Mesendoderm (in vitro differentiated cells): ENCODE data around the gene USH2A.

Experiments
- DNase-seq: peaks from one replicate; pipeline ENCODE4 v3.0.0; 2013
- H2AK5ac ChIP-seq: 2 replicates; pipeline ENCODE4 v1.6.1; 2013; ENCODE audit warnings: low read length, inconsistent platforms
- H2BK120ac ChIP-seq: 2 replicates; pipeline ENCODE4 v1.6.1; 2013; ENCODE audit warnings: low read depth, mild to moderate bottlenecking, low read length, moderate library complexity, mixed read lengths
- H2BK15ac ChIP-seq: replicated peaks from 2 replicates; pipeline ENCODE4 v1.6.1; 2013; ENCODE audit warnings: low read depth, mild to moderate bottlenecking, moderate library complexity
- H2BK5ac ChIP-seq: 2 replicates; pipeline ENCODE4 v1.6.1; 2013; ENCODE audit warnings: low read length, inconsistent platforms
- H3K18ac ChIP-seq: 2 replicates; pipeline ENCODE4 v1.6.1; 2013; ENCODE audit warnings: mild to moderate bottlenecking, low read length, mixed read lengths
- H3K23ac ChIP-seq: one replicate; pipeline ENCODE4 v1.6.1; 2013; ENCODE audit warnings: low read length
- H3K27ac ChIP-seq: 2 replicates; pipeline ENCODE4 v1.5.1; 2013; ENCODE audit warnings: low read depth, mild to moderate bottlenecking, inconsistent platforms, low read length, moderate library complexity
- H3K27me3 ChIP-seq: 2 replicates; pipeline ENCODE4 v1.6.1; 2013; ENCODE audit warnings: low read length, control low read depth, mild to moderate bottlenecking, inconsistent platforms; ENCODE audit not compliant: insufficient read depth, poor library complexity
- H3K36me3 ChIP-seq: 2 replicates; pipeline ENCODE4 v1.6.1; 2013; ENCODE audit warnings: low read length, inconsistent platforms; ENCODE audit not compliant: control insufficient read depth, insufficient read depth
- H3K4ac ChIP-seq: one replicate; pipeline ENCODE4 v1.6.1; 2013; ENCODE audit warnings: low read depth, mild to moderate bottlenecking, low read length, moderate library complexity
- H3K4me1 ChIP-seq: 2 replicates; pipeline ENCODE4 v1.6.1; 2013; ENCODE audit warnings: low read depth, low read length, inconsistent platforms; ENCODE audit not compliant: control insufficient read depth
- H3K4me2 ChIP-seq: 2 replicates; pipeline ENCODE4 v1.6.1; 2013; ENCODE audit warnings: low read length
- H3K4me3 ChIP-seq: 2 replicates; pipeline ENCODE4 v1.5.1; 2013; ENCODE audit warnings: mild to moderate bottlenecking, low read length
- H3K56ac ChIP-seq: one replicate; pipeline ENCODE4 v1.6.1; 2013; ENCODE audit warnings: low read length
- H3K79me1 ChIP-seq: 2 replicates; pipeline ENCODE4 v1.6.1; 2013; ENCODE audit warnings: low read length, inconsistent platforms
- H3K79me2 ChIP-seq: 2 replicates; pipeline ENCODE4 v1.6.1; 2013; ENCODE audit warnings: mild to moderate bottlenecking, low read length; ENCODE audit not compliant: control insufficient read depth, insufficient read depth
- H3K9ac ChIP-seq: 2 replicates; pipeline ENCODE4 v1.6.1; 2013; ENCODE audit warnings: low read length, inconsistent platforms
- H4K5ac ChIP-seq: one replicate; pipeline ENCODE4 v1.6.1; 2013; ENCODE audit warnings: low read length
- H4K8ac ChIP-seq: one replicate; pipeline ENCODE4 v1.6.1; 2013; ENCODE audit warnings: low read depth, mild to moderate bottlenecking, control low read depth, low read length, moderate library complexity
- WGBS: extraction: QIAGEN DNeasy Blood & Tissue Kit; methylation state at CpG from one replicate; pipeline ENCODE4 v1.1.7; 2013; ENCODE audit warnings: low lambda C conversion rate, missing lambda C conversion rate; ENCODE audit not compliant: insufficient coverage; ENCODE audit errors: extremely low coverage; 5-methylcytosine and 5-hydroxymethylcytosine counted together

USH2A gene

DNA sequence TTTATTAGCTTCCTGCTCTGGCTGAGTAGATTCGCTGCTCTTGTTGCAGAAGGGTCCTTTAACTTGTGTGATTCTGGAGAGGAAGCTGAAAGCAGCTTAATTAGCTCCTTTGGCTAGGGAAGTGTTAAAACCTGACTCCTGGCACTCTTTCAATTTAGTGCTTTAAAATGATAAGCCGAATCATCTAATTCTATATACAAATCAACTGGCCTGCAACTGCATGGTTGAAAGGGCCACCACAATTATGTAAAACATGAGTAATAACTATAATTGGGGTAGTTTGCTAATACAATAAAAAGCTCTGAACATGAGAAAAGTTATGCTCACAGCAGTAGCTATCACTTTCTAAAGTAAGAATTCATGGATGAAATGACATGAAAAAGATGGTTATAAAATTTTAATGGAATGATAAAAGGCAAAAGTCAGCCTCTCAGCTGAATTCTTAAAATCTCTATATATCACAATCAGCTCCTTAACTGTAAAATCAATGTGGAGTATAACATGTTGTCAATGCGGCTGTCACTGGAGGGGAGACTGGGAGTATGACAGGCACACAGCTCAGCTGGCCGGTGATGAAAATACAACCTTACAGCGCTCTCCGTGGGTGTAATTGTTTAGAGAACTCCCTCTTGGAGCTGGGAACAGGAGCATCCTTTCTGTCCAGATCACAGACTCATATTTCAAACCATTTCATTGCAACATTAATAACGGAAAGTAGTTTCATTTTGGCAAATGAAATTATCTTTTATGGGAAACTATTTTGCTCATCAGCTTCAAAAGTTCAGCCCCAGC lies 531.8 kb downstream of the USH2A start:
- Histone ChIP-seq H3K4me1 (no peaks in the 10 kb centered on the region), H2BK15ac (no peak overlapping the region), H2BK5ac (no peak overlapping the region), H3K23ac (no peak overlapping the region), H3K4ac (no peak overlapping the region), H3K4me3 (no peak overlapping the region), H4K5ac (no peak overlapping the region), H3K79me1 (no peaks in the 10 kb centered on the region), H3K79me2 (no peaks in the 10 kb centered on the region), H3K56ac (no peak overlapping the region), H2AK5ac (no peak overlapping the region), H3K4me2 (no peak overlapping the region), H3K27ac (no peak overlapping the region), H3K9ac (no peak overlapping the region), H3K36me3 (no peaks in the 10 kb centered on the region), H3K27me3 (no peaks in the 10 kb centered on the region), H4K8ac (no peak overlapping the region), H3K18ac (no peak overlapping the region), H2BK120ac (no peak overlapping the region)
- WGBS = no CpG with 5 or more reads among the region's 7 CpGs
- no peak for DNase-seq

- Histone ChIP-seq H3K79me1 (no peaks in the 10 kb centered on the region), H3K4me3 (no peak overlapping the region), H2BK5ac (no peak overlapping the region), H3K27me3 (no peaks in the 10 kb centered on the region), H3K9ac (no peak overlapping the region), H3K23ac (no peak overlapping the region), H2BK15ac (no peak overlapping the region), H3K4me1 (no peaks in the 10 kb centered on the region), H2BK120ac (no peak overlapping the region), H3K4ac (no peak overlapping the region), H3K4me2 (no peak overlapping the region), H3K79me2 (no peaks in the 10 kb centered on the region), H3K27ac (no peak overlapping the region), H3K18ac (no peak overlapping the region), H4K5ac (no peak overlapping the region), H3K36me3 (no peaks in the 10 kb centered on the region), H3K56ac (no peak overlapping the region), H2AK5ac (no peak overlapping the region), H4K8ac (no peak overlapping the region)
- DNase-seq = no peak
- no CpG with 5 or more reads among the region's 3 CpGs for WGBS
Measured at GRCh38 chr1:215890438-215890837, 532.8 kb downstream of the USH2A start.

GRCh38 chr1:215889871-215890270 lies 533.4 kb downstream of the USH2A start:
- Histone ChIP-seq H3K79me1 (no peaks in the 10 kb centered on the region), H3K79me2 (no peaks in the 10 kb centered on the region), H3K56ac (no peak overlapping the region), H3K9ac (no peak overlapping the region), H2BK120ac (peak overlapping the region; percentile 28), H3K4ac (no peak overlapping the region), H2AK5ac (no peak overlapping the region), H3K36me3 (no peaks in the 10 kb centered on the region), H3K27ac (no peak overlapping the region), H3K23ac (no peak overlapping the region), H3K27me3 (no peaks in the 10 kb centered on the region), H3K4me3 (no peak overlapping the region), H3K4me1 (no peaks in the 10 kb centered on the region), H2BK5ac (no peak overlapping the region), H3K18ac (no peak overlapping the region), H4K5ac (no peak overlapping the region), H3K4me2 (no peak overlapping the region), H2BK15ac (no peak overlapping the region), H4K8ac (no peak overlapping the region)
- DNase-seq = no peak
- no CpG with 5 or more reads among the region's 3 CpGs for WGBS

DNA sequence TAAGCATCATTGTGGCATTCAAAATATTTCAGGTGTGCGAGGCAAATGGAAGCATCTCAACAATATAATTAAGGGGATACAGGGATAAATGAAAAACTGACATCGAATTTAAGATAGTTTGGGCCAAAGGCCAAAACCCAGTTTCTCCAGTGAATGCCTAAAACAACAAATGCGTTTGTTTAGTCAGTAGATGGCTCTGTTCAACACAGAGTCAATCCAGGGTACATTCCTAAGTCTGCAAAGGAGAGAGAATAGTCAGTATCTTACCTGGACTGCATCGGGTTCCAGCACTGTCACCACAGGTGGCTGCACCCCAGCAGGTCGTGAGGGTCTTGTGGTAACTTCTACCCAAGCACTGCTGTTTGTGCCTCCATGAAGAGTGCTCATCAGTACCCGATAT lies 535.1 kb downstream of the USH2A start:
- Histone ChIP-seq H3K4me3 (no peak overlapping the region), H2BK15ac (no peak overlapping the region), H2BK5ac (no peak overlapping the region), H4K5ac (no peak overlapping the region), H3K18ac (no peak overlapping the region), H3K4me2 (no peak overlapping the region), H3K27ac (no peak overlapping the region), H3K4me1 (no peaks in the 10 kb centered on the region), H3K79me2 (no peaks in the 10 kb centered on the region), H3K4ac (no peak overlapping the region), H3K9ac (no peak overlapping the region), H3K56ac (no peak overlapping the region), H4K8ac (no peak overlapping the region), H2BK120ac (no peak overlapping the region), H2AK5ac (no peak overlapping the region), H3K36me3 (no peaks in the 10 kb centered on the region), H3K27me3 (no peaks in the 10 kb centered on the region), H3K79me1 (no peaks in the 10 kb centered on the region), H3K23ac (no peak overlapping the region)
- WGBS = no CpG with 5 or more reads among the region's 6 CpGs
- DNase-seq = peak; percentile 46

DNA sequence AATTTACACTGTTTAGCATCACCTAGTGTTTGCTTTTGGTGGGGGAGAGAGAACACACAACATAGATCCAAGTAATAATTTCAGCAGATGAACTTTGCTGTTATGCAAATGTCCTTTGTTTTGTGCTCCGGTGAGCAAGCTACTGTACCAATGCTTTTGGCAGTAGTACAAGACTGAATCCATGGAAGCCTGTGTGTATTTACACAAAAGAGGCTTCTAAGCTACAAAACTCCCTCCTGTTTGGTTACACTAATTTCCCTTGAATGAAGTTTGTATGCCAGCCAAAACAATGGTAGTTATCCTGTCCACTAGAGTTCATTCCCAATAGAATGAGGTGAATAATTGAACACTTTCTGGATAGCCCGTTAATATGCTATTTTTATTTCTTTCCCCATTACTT lies 535.6 kb downstream of the USH2A start:
- Histone ChIP-seq H4K5ac (no peak overlapping the region), H3K4me1 (no peaks in the 10 kb centered on the region), H3K56ac (no peak overlapping the region), H4K8ac (no peak overlapping the region), H3K4ac (no peak overlapping the region), H3K27ac (no peak overlapping the region), H3K79me2 (no peaks in the 10 kb centered on the region), H3K79me1 (no peaks in the 10 kb centered on the region), H3K4me3 (no peak overlapping the region), H2BK120ac (no peak overlapping the region), H3K18ac (no peak overlapping the region), H3K27me3 (no peaks in the 10 kb centered on the region), H3K9ac (no peak overlapping the region), H3K23ac (no peak overlapping the region), H2BK15ac (no peak overlapping the region), H2AK5ac (no peak overlapping the region), H3K4me2 (no peak overlapping the region), H2BK5ac (no peak overlapping the region), H3K36me3 (no peaks in the 10 kb centered on the region)
- no peak for DNase-seq
- no CpG with 5 or more reads among the region's 2 CpGs for WGBS

GRCh38 chr1:215883004-215883403 lies 540.2 kb downstream of the USH2A start:
- Histone ChIP-seq H4K8ac (no peak overlapping the region), H2BK5ac (no peak overlapping the region), H4K5ac (no peak overlapping the region), H2BK120ac (no peak overlapping the region), H3K23ac (no peak overlapping the region), H2AK5ac (no peak overlapping the region), H3K4me3 (no peak overlapping the region), H2BK15ac (no peak overlapping the region), H3K4me1 (no peaks in the 10 kb centered on the region), H3K9ac (no peak overlapping the region), H3K18ac (no peak overlapping the region), H3K4me2 (no peak overlapping the region), H3K4ac (no peak overlapping the region), H3K27ac (no peak overlapping the region), H3K79me2 (no peaks in the 10 kb centered on the region), H3K79me1 (no peaks in the 10 kb centered on the region), H3K56ac (no peak overlapping the region), H3K27me3 (no peaks in the 10 kb centered on the region), H3K36me3 (no peaks in the 10 kb centered on the region)
- WGBS = no CpG with 5 or more reads among the region's 3 CpGs
- no peak for DNase-seq
